HG03354 (cell line): Measurements from ENCODE around the gene PAPOLA.
"Not testable (repeated sequence)": the region's sequence is repeated elsewhere in the genome, so short reads cannot be mapped to it uniquely, and the experiment has no call there.

ENCODE experiments used
- ATAC-seq: cut with Tn5 transposase; IDR thresholded peaks from one replicate; pipeline ENCODE4 v1.9.1; 2021; ENCODE audit warnings: mild to moderate bottlenecking; ENCODE audit not compliant: unreplicated experiment, poor library complexity, severe bottlenecking

PAPOLA gene

GRCh38 chr14:96501740-96502620, at the start of gene PAPOLA:
TSS of gene PAPOLA (plus strand) at chr14:96502382. CDS start at chr14:96502593, 211 bp downstream.
- ATAC-seq: peak; percentile 90

- ATAC-seq: no peak
These were observed 49.5 kb upstream of the PAPOLA start for GRCh38 chr14:96452684-96453083.

- ATAC-seq: no peak
These were observed 46.6 kb upstream of the PAPOLA start for GRCh38 chr14:96455588-96455987.

DNA sequence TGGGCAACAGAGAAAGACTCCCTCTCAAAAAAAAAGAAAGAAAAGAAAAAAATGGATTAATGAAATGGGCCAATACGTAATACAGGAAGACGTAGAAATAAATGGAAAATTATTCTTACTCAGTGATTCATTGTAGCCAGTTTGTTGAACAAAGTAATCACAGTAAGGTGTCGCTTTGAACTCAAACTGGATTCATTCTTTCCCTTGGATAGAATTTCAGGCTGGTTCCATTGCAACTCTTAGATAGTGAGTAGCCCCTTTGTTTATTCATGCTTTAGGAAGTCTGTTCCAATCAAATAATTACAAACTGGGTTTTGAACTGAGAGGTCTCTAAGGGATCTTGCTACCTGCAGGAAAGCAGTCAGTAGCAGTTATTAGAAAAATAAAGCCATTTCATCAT, 42.3 kb upstream of the PAPOLA start:
- ATAC-seq: no peak

GRCh38 chr14:96461950-96462798, 40.0 kb upstream of the PAPOLA start:
- no peak for ATAC-seq

- ATAC-seq: no peak
These were observed 38.0 kb upstream of the PAPOLA start for GRCh38 chr14:96464136-96464535.

GRCh38 chr14:96466918-96467317, 35.3 kb upstream of the PAPOLA start:
- ATAC-seq: no peak

DNA sequence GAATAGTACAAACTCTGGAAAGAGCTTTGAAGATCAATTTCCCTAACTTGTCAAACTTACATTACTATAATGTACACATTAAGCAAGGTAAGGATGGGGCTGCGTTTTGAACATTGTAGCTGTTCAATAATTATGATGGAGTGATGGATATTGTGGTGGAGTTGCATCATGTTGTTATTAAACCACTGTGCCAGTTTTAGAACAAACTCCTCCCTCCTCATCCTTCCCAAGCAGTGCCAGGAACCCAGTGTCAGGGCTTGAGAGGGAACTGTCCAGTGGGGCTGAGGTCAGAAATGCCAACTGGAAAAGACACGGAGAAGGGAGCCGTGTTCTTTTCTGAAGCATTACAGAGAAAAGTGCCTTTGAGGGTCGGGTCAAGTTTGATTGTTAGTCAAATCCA, 31.9 kb upstream of the PAPOLA start:
- ATAC-seq: no peak

- not testable (repeated sequence) for ATAC-seq
These were observed 31.2 kb upstream of the PAPOLA start for GRCh38 chr14:96470967-96471366.

DNA sequence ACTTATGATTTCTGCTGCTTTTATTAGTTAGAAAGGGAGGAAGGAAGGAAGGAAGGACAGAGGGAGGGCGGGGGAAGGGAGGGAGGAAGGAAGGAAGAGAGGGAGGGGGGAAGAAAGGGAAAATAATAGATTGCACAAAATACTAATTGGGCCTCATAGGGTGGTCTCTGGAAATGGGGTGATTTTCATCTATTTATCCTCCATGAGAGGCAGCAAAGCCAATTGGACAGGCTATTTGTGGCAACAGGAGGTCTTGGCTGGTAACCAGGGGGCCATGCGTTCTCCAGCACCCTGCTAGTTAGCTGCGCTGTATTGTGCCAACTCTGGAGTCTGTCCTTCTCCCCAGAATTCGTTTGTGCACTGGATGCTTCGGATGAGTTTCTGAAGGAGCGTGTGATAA, 24.1 kb upstream of the PAPOLA start:
- no peak for ATAC-seq

DNA sequence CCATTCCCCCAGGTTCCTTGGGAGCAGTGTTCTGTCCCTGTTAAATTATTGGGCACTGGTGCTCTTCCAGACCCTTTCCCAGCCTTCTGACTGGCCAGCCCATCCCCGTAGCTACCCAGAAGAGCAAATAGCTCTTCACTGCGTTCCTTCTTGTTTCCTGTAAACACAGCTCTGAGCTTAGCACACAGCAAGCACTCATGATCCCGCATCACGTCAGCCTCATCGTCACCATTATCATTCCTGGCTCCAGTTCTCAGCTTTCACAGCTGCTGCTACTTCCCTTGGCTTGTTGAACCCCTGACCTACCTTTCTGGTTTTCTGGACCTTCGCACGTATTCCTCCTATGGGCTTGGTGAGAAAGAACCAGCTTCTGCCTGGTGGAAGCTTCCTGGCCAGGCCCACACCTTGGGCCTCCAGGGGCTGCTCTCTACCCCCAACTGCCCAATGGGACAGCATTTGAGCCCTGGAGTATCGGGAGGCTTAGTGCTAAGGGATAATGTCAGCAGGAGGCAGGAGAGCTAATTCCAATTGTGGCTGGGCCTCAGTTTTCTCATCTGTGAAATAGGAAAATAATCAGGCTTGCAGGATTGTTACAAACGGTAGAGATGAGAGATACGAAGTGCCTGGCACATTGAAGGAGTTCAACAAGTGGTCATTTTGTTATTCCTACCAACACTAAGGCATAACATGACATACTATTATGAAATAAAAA, 22.6 kb upstream of the PAPOLA start:
- no peak for ATAC-seq

GRCh38 chr14:96481731-96482314, 20.4 kb upstream of the PAPOLA start:
- ATAC-seq: no peak

DNA sequence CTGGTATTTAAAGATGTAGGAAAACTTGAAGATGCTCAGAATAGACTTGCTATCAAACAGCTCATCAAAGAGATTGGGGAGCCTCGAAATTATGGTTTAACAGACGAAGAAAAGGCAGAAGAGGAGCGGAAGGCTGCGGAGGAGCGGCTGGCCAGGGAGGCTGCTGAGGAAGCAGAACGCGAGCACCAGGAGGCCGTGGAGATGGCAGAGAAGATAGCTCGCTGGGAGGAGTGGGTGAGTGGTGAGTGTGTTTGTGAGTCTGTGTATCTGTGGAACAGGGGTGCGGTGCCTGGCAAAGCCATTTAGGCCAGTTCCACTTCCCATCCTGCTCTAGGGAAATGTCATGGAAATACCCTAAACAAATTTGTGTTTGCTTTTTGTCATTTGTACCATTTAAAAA, 19.2 kb upstream of the PAPOLA start:
- no peak for ATAC-seq

DNA sequence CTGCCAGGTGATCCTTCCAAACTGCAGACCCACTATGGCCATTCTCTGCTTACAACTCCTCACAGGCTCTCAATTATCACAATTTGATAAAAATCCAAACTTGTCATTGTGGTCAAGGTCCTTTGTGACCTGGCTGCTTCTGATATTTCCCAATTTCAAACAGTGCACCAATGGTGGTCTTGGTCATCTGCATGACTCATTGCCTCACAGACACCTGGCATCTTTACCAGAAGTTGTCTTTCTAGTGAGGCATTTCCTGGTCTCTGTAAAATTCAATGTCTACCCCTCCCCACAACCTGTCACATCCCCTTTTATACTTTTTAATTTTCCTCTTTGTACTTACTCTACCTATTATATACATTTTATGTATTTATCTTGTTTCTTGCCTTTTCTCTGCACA, 17.8 kb upstream of the PAPOLA start:
- no peak for ATAC-seq

- peak; percentile 69 for ATAC-seq
These were observed 15.5 kb upstream of the PAPOLA start for GRCh38 chr14:96486705-96487104.

DNA sequence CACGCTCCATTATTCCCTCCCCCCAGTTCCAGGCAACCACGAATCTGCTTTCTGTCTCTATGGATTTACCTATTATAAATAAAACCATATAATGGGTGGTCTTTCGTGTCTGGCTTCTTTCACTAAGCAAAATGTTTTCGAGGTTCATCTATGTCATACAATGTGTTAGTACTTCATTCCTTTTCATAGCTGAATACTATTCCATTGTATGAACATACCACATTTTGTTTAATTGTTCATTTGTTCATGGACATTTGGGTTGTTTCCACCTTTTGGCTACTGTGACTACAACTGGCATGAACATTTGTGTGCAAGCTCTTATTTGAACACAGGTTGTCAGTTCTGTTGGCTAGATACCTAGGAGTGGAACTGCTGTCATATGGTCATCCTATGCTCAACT, 12.9 kb upstream of the PAPOLA start:
- ATAC-seq: no peak

DNA sequence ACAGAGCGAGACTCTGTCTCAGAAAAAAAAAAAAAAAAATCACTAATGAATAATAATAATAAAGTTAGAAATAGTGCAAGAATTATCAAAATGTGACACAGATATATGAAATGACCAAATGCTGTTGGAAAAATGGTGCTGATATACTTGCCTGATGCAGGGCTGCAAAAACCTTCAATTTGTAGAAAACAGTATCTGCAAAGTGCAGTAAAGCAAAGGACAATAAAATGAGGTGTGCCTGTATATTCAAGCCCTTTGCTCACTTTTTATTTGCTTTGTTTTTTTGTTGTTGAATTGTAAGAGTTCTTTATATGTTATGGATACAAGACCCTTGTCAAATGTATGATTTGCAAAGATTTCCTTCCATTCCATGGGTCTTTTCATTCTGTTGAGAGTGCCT, 9.0 kb upstream of the PAPOLA start:
- ATAC-seq: no peak

- ATAC-seq: no peak
These were observed 7.9 kb upstream of the PAPOLA start for GRCh38 chr14:96494331-96494730.

DNA sequence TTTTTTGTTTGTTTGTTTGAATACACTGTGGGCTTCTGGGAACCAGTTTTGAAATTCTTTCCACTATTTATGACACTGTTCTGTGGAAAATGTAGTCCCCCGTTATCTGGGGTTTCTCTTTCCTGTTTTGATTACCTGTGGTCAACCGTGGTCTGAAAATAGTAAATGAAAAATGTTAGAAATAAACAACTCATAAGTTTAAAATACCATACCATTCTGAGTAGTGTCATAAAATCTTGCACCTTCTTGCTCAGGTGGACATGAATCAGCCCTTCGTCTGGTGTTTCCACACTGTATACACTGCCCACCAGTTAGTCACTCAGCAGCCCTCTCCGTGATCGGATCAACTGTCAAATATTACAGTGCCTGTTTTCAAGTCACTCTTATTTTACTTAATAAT, 5.1 kb upstream of the PAPOLA start:
- no peak for ATAC-seq

- no peak for ATAC-seq
These were observed 4.6 kb upstream of the PAPOLA start for GRCh38 chr14:96497586-96497985.
